Inferior parietal cortex (tissue), 1 donor: ENCODE results near the gene AKAP11.

Experiments
- DNase-seq: peaks from one replicate; pipeline ENCODE4 v3.0.0-alpha.2; 2016; ENCODE audit errors: extremely low spot score

AKAP11 gene

DNA sequence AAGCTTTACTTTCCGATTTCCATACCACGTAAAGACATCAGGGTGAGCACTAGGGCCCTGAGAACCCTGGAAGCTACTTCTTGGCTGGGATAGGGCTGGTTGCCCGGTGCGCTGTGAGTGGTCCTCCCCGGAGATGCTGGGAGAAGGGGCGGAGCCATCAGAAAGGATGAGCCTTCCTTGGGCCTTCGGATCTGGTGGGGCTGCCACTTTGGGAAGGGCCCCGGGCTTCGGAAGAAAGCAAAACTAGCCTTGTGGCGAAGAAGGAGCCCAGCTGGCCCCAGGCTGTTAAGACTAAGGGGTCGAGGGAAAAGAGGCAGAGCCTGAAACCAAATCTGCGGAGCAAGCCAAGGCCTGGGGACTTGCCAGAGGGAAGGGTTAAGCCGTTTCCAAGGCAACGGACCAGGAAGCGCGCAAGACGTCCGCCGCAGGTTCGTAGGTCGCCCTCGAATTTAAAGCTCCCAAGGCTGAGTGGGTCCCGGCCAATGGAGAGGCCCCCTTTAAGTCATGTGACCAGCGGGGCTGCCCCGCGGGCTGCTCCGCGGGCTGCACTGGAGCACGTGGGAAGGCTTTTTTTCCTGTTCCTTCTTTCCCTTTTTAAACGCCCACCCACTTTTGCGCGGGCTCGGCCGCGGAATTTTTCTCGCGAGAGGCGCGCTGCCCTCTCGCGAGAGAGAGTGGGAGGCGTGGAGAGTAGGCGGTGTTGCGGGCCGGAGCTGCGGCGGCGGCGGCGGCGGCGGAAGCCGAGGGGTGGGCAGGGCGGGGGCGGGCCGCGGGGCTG is 426 bp upstream of the AKAP11 start:
- DNase-seq: peak; percentile 98

DNA sequence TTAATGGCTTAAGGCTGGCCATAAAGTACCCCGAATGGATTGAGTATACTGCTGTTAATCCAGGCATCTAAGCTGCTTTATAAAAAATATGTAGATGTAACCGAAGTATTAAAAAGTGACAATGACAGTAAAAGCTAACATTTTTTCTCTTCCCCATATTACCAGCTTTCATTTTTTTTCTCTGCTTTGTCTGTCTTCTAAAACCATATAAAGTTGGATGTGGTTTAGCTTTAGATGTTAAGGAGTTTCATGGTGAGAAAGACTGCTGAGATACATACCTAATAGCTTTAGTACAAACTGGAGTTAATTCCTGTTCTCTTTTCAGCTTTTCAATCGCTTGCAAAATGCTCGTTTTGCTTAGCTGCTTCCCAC is 838 bp downstream of the AKAP11 start:
- DNase-seq: no peak

GRCh38 chr13:42274386-42275097 is 2.6 kb downstream of the AKAP11 start:
- no peak for DNase-seq

- peak; percentile 20 for DNase-seq
Observed at GRCh38 chr13:42275098-42275471, 3.1 kb downstream of the AKAP11 start.

GRCh38 chr13:42275506-42275905 is 3.6 kb downstream of the AKAP11 start:
- DNase-seq: no peak

DNA sequence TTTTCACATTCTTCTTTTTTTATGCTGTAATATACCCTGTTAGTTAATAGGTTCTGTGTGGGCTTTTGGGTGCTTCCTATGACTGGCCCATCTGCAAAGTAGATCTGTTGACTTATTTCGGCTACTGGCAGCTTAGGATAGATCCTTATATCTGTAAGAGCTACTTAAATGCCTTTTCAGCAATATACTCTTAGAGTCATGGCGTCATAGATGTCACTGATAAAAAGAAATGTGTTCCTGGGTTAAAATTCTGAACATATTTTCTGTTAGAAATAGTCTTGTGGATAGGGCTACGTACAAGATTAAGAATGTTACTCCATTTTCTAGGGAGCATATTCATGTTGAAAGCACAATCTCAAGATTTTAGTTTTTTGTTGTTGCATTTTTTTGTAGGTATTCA is 4.7 kb downstream of the AKAP11 start:
- DNase-seq: no peak

DNA sequence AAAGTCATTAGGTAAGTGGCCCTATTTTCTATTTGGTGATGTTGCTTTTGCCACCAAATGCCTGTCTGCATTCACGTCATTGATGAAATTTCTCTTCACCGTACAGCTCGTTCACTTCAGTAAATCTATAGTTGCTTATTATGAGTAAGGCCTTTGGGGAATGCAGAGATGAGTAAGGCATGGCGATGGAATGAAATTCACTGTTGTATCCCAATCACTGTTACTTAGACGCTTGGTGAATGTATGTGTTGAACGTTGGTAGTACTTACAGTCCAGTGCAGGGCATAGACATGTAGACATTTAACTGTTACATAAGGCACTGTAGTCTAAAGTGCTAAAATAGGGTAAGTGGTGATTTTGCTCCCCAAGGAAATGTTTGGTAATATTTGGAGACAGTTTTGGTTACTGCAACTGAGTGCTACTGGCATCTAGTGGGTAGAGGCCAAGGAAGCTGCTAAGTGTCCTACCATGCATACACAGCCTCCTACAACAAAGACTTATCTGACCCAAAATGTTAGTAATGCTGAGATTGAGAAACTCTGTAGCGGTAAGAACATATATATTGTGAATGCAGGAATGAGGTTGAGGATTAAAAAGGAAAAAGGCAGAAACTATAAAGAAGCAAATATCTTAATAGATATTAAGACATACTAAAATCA is 5.8 kb downstream of the AKAP11 start:
- no peak for DNase-seq

- no peak for DNase-seq
Observed at GRCh38 chr13:42279080-42279479, 7.1 kb downstream of the AKAP11 start.

GRCh38 chr13:42279986-42280385 is 8.0 kb downstream of the AKAP11 start:
- no peak for DNase-seq

DNA sequence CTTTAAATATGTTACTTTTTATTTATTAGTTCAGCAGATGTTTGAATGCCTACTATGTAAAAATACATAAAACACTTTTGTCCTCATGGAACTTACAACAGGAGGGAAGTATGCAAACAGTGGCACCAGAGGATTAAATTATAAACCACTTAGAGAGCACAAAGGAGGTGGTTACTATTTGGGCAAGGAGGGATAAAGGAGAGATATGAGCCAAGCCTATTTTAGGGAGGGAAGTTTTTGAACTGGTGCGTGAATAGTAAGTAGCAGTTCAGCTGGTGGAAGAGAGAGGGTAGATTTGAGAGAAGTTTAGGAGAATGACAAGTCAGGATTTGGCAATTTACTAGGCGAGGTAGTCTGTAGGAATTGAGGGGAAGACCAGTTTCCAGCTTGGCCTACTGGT is 8.6 kb downstream of the AKAP11 start:
- no peak for DNase-seq

GRCh38 chr13:42283574-42283973 is 11.6 kb downstream of the AKAP11 start:
- no peak for DNase-seq

- no peak for DNase-seq
Observed at GRCh38 chr13:42284068-42284467, 12.1 kb downstream of the AKAP11 start.

- DNase-seq: no peak
Observed at GRCh38 chr13:42298392-42298791, 26.4 kb downstream of the AKAP11 start.

GRCh38 chr13:42305503-42305902 is 33.6 kb downstream of the AKAP11 start:
- DNase-seq: no peak

DNA sequence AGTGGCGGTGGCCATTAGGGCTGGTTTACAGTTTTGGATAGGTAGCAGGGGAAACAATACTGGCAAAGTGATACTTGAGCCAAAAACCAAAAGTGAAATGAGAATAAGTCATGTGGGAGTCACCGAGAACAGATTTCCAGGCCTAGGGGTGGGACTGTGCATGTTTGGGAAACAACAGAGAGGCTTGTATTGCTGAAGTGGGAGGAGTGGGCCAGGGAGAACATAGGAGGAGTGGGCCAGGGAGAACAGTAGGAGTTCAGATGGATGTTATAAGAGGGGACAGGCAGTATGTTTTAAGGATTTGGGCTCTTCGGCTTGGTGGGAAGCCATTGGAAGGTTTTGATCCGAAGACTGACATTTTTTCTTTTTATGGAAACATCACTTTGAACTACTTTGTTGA is 35.5 kb downstream of the AKAP11 start:
- no peak for DNase-seq

- no peak for DNase-seq
Observed at GRCh38 chr13:42312817-42313431, 41.0 kb downstream of the AKAP11 start.

- DNase-seq: no peak
Observed at GRCh38 chr13:42318570-42318969, 46.6 kb downstream of the AKAP11 start.

GRCh38 chr13:42320375-42320787 is 48.4 kb downstream of the AKAP11 start:
- no peak for DNase-seq

GRCh38 chr13:42322806-42323205 is 50.9 kb downstream of the AKAP11 start:
- DNase-seq: no peak

- no peak for DNase-seq
Observed at GRCh38 chr13:42324704-42325103, 52.8 kb downstream of the AKAP11 start.

DNA sequence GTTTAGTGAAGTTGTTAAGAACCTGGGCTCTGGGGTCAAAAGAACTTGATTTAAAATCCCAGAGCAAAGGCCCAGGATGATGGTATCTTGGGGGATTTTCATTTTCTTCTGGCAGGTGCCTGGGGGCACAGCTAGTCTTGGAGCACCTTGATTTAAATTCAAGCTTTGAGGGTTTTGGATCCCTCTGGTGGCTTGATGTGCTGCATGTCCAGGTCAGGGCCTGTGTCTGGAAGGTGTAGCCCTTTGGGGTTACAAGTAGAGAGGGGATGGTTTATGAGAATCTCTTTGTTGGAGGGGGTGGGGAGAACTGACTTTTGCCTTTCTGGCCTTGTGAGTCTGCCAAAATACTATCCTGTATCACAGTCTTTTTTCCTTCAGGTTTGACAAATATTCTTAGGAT is 55.8 kb downstream of the AKAP11 start:
- DNase-seq: no peak

DNA sequence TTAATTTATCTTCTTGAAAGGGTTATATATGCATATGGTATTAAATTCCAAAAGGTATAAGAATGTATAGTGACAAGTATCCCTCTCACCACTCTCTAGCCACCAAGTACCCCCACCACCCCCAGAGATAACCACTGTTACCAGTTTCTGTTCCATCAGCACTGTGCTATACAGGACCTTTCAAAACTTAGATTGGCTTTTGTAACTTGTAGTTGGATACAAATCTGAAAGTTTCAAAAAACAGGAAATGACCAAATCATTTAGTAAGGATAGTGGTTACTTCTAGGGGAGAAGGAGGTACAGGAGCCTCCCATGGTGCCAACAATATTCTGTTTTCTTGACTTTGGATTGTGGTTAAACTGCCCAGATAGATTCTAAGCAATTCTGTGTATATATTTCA is 56.7 kb downstream of the AKAP11 start:
- DNase-seq: no peak

DNA sequence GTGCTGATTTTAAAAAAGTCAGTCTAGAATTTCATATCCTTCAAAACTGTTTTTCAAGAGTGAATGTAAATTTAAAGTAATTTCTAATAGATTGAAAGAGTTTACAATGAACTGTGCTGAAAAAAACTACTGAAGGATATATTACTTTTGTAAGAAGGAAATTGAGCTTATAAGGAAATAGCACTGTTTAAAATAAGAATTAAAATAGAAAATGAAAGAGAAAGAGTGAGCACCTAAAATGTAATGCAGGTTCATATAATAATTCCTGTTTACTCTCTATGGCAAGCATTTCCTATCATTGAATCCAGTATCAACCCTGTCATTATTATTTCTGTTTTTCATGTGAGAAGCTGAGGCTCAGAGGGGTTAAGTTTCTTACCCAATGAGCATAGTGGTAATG is 57.3 kb downstream of the AKAP11 start:
- DNase-seq: no peak
